NCI-H128 (cell line): ENCODE results near the gene TMED7.

Experiments
- DNase-seq: peaks from one replicate; lab custom pipeline; 2025; ENCODE audit not compliant: unreplicated experiment; lab: John Stamatoyannopoulos, UW

The TMED7 gene

DNA sequence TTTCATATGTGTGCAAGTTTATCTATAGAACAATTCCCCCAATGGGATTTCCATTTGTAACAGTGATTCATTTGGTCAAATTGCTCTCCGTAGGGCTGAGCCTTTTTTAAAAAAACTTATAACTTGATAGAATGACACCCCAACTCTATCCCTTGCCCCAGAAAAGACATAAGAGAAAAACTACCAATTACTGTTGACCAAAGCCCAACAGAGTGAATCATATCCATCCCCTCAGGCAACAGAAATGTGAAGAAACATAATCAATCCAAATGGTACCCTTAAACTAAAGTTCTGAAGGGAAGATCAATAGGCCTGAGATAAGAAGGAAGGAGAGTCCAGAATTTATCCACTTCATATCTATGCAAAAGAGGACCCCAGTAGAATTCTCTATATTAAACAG lies 41.3 kb downstream of the TMED7 start:
- DNase-seq: no peak

DNA sequence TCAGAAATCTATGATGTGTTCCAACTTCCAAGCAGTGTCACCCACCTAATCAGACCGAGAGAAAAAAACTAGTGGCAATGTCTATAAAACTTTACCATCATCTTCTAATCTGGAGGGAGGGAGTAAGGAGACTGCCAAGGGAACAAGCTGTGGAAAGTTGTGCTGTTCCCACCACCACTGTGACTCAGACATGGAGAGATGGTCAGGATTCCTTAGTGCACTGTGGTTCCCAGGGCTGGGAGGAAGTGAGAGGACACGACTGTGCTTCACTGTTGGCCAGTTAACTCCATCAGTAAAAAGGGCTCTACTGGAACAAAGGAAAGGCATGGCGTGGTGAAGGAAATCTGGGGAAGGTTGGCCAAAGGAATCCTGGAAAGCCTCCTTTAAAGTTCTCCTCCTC lies 42.4 kb downstream of the TMED7 start:
- DNase-seq: no peak

DNA sequence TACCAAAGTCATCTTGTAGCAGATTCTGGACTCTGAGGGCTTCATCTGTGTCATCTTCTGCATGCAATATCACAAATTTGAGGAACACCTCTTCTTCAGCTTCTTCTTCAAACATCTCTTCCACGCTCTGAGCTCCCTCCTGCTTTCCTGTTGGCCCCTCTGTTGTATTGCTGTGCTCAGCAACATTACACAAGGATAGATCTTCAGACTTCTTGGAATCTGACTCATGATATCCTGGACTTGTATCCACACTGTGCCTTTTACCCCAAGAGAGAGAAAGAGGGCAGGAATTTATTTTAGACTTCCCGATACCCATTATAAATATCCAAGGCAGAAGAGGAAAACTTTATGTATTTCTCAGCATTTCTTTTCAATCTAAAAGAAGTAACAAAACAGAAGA lies 44.9 kb downstream of the TMED7 start:
- no peak for DNase-seq

DNA sequence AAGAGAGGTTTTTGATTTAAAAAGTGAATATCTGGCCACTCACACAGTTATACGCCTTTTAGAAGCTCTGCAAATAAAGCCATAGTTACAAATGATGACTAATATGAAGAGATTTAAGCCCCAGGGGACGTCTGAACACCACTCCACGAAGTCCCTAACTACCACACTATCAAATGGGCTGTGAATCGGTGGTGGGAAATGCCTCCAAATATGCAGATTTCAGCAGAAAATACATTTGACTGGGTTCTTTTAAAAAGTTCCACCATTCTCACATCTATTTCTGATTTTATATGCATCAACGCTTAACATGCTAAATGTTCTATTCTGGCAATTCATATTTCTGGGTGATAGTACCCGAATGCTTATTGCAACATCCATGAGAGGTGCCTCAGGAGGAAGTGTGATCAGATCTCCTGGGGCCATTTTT lies 46.1 kb downstream of the TMED7 start:
- no peak for DNase-seq

DNA sequence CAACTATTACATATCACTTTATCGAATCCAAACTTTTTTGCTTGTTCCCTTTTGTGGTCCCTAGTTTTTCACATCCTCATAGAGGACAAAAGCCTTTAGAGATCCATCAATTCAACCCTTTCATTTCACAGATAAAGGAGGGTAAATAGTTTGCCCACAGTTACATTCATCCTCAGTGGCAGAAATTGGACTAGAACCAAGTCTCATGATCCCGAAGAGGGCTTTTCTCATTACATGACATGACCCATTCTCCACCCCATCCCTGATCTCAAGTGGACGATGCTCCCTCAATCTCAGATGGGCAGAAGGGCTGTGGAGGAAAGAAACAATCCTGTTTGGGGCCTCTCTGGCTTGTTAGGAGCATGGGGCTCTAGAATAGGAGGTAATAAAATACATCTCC lies 46.6 kb downstream of the TMED7 start:
- DNase-seq: no peak

DNA sequence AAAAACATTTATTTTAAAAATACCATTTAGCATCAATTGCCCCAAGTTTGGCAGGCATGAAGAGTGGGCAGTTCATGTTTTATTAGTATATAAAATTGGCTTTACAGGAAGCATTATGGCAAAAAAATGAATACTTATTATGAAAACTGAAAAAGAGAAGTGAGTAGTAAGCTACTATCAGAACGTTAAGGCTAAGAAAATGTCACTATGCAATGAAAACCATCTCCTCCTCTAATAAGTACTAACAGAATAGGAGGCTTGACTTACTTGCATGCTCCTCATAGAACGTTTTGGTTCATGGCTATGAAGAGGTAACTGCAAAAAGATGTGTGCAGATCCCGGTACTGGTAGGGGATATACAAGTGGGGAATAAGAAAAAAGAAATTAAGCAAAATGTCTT lies 47.2 kb downstream of the TMED7 start:
- no peak for DNase-seq

DNA sequence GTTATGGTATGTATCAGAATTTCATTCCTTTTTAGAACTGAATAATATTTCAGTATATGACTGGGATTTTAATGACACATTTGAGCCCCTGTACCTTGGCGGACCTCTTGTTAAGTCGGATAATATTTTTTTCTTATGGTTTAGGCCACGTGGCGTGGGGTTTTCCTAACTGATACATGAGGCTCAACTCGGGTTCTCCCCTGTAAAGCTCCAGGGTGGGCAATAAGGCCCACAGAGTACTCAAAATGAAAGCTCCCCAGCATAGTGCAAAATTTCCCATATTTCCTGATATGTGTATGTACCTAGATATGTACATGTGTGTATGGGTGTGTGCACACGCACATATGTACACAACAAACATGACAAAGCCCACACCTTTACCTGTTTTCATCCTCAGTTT lies 48.1 kb downstream of the TMED7 start:
- no peak for DNase-seq

DNA sequence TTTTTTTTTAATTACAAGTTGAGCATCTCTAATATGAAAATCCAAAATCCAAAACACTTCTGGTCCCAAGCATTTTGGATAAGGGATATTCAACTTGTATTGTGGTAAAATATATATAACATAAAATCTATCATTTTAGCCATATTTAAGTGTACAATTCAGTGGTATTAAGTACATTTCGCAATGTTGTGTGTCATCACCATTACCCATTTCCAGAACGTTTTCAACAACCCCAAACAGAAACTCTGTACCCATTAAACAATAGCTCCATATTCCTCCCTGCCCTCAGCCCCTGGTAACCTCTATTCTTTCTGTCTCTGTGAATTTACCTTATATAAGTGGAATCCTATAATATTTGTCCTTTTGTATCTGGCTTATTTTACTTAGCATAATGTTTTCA lies 48.5 kb downstream of the TMED7 start:
- no peak for DNase-seq

DNA sequence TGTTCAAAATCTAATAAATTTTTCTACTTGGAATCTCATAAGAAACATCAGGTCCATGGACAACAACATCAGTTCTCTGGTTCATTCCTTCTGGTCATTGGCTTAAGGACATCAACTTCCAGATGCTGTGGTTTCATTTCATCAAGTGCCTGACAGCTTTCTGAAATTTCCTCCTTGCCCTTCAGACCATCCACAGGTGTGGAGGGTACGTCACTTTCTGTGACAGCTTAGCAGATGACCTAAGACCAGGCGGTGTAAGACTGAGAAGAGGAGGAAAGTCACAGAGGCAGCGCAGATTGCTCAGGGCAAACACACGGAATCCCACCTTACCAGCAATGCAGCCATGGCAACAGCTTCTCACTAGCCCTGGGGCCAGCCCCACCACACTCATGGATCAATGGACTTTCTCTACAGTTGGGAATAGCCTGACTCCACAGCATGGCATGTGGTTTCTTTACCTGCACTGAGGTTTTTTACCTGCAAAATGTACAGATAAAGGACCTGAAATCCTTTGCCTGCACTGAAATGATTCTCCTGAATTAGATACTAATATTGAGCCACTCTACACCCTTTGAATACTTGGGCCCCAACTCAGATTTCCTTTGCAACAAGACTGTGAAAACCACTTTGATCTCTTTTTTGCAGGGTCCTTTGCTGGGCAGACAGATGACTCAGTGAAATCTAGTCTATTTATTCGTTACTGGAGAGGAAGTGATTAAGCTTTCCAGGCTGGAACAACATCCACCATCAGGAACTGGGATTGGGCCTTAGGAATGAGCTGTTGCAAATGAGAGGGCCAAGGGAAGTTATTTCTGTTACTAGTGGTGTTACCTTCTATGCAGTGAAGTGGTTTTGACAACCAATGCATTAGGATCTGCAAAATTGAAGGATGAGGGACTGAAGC lies 50.4 kb downstream of the TMED7 start:
- DNase-seq: no peak

DNA sequence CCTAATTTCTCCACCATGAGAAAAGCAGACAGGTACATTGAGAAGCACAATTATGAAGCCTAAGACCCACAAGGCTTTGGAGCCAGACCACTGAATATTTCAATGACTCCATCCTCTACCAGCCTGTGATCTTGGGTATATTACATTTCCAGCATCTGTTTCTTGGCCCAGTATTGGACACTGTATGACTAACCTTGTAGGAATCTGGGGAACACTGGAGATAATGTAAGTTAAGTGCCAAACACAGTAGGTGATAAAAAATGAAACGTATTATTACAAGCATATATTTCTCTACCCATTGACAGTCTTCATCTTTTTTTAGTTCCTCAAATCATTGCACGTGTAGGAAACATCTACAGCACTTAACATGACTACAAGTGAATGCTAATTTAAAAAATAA lies 52.7 kb downstream of the TMED7 start:
- no peak for DNase-seq

DNA sequence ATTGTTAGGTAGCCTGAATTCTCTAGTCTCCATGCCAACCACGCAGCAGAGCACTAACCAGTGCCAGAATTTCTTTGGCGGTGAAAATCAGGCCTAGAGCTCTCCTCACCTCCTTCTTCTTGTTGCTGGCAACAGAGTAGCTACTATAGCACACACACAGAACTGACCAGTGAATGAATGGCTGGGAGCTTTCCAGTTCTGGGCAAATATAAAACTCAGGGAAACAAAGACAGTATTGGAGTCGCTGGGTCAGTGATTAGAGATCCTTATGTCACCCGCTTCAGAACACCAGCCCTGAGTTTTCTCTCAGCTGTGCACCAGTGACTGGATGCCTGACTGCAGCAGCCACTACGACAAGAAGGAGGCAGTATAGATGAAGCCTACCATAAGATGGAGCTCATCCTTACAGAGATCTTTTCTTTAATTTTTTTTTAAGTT lies 54.4 kb downstream of the TMED7 start:
- no peak for DNase-seq

DNA sequence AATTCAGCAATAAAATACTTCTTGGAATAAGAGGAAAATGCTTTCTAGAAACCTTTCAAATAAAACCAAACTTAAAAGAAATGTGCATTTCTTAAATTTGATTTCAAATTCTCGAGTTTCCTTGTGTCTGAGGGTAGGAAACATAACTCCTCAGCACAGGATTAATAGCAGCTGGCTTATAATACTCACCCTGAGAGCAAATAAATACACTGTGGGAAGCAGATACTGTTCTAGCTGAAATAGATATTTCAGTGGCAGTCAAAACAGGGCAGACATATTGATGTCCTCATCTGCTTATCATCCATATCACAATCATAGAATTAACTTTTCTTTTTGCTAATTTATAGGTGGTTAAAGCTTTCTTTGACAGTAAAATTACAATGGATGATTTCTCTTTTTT lies 57.2 kb downstream of the TMED7 start:
- DNase-seq: no peak

DNA sequence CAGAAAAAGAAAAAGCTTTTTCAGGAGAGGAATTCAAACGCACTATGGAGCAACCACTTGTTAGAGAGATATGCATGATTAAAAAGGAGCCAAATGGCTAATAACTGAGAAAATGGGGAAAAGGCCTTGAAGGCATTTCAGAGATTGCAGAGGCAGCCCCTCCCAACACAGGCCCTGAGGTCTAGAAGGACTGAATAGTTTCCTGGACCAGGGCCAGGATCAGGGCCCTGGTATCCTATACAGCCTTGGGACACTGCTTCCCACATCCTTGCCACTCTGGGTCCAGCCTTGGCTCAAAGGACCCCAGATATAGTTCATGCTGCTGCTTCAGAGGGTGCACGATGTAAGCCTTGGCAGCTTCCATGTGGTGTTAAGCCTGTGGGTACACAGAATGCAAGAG lies 60.6 kb downstream of the TMED7 start:
- no peak for DNase-seq
